HG03280 (cell line): ENCODE data around the gene ELAVL1.
"Not testable (repeated sequence)": the region's sequence is repeated elsewhere in the genome, so short reads cannot be mapped to it uniquely, and the experiment has no call there.

ENCODE experiments used
- ATAC-seq: cut with Tn5 transposase; IDR thresholded peaks from one replicate; pipeline ENCODE4 v1.9.1; 2021; ENCODE audit warnings: mild to moderate bottlenecking, moderate library complexity; ENCODE audit not compliant: unreplicated experiment

The ELAVL1 gene

GRCh38 chr19:7941895-7942596 lies 63.4 kb downstream of the ELAVL1 start:
- ATAC-seq, result no peak

- no peak for ATAC-seq
These were observed 64.6 kb downstream of the ELAVL1 start for GRCh38 chr19:7940841-7941240.

GRCh38 chr19:7934766-7935165 lies 70.7 kb downstream of the ELAVL1 start:
- ATAC-seq, result no peak

- ATAC-seq, result no peak
These were observed 71.4 kb downstream of the ELAVL1 start for GRCh38 chr19:7933828-7934725.

GRCh38 chr19:7933411-7933810 lies 72.0 kb downstream of the ELAVL1 start:
- ATAC-seq, result no peak

GRCh38 chr19:7932930-7933300 lies 72.5 kb downstream of the ELAVL1 start:
- no peak for ATAC-seq

- no peak for ATAC-seq
These were observed 73.0 kb downstream of the ELAVL1 start for GRCh38 chr19:7932276-7932929.

GRCh38 chr19:7931221-7932061 lies 74.0 kb downstream of the ELAVL1 start:
- no peak for ATAC-seq

GRCh38 chr19:7930765-7931164 lies 74.7 kb downstream of the ELAVL1 start:
- ATAC-seq, result no peak

- not testable (repeated sequence) for ATAC-seq
These were observed 75.4 kb downstream of the ELAVL1 start for GRCh38 chr19:7930030-7930429.

- ATAC-seq, result no peak
These were observed 76.4 kb downstream of the ELAVL1 start for GRCh38 chr19:7928741-7929701.

- no peak for ATAC-seq
These were observed 77.1 kb downstream of the ELAVL1 start for GRCh38 chr19:7928334-7928706.

- no peak for ATAC-seq
These were observed 77.7 kb downstream of the ELAVL1 start for GRCh38 chr19:7927605-7928333.

GRCh38 chr19:7926727-7927604 lies 78.5 kb downstream of the ELAVL1 start:
- no peak for ATAC-seq

- peak; percentile 33 for ATAC-seq
These were observed 79.3 kb downstream of the ELAVL1 start, which contains the start of gene CTXN1 for GRCh38 chr19:7926021-7926726. Gene CTXN1 (minus strand): TSS chr19:7926135. CDS start chr19:7925538, 597 bp downstream.

GRCh38 chr19:7925171-7925851 lies 80.1 kb downstream of the ELAVL1 start:
- peak; percentile 24 for ATAC-seq
